Measurements from ENCODE around the gene TCERG1L.

DNA sequence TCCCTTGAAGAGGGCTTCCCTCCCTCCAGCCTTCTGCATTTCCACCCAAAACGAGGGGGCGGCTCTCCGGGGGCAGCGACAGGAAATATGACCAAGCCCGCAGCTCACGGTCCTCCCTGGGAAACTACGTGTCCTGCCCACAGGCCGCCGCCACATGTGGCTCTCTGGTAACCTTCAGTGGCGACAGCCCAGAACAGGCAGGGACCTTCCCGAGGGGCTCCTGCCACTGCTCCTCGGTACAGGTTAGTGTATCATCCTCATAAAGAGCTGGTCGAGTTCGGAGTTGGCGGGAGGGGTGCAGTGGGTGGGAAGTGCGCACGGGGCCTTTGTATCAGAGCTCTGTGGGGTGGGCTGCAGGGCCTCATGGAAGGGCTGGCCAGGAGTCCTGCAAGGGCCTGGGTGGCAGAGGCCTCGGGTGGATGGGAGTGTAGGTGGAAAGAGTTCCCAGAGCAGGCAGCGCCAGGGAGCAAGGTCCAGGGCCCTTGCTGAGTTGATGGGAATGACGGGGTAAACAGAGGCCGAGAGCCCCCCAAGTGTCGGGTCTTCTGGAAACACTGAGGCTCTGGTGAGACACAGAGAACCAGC lies 66.0 kb downstream of the TCERG1L start:
- TF ChIP-seq, protein P1, sequence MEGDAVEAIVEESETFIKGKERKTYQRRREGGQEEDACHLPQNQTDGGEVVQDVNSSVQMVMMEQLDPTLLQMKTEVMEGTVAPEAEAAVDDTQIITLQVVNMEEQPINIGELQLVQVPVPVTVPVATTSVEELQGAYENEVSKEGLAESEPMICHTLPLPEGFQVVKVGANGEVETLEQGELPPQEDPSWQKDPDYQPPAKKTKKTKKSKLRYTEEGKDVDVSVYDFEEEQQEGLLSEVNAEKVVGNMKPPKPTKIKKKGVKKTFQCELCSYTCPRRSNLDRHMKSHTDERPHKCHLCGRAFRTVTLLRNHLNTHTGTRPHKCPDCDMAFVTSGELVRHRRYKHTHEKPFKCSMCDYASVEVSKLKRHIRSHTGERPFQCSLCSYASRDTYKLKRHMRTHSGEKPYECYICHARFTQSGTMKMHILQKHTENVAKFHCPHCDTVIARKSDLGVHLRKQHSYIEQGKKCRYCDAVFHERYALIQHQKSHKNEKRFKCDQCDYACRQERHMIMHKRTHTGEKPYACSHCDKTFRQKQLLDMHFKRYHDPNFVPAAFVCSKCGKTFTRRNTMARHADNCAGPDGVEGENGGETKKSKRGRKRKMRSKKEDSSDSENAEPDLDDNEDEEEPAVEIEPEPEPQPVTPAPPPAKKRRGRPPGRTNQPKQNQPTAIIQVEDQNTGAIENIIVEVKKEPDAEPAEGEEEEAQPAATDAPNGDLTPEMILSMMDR (IDR thresholded peaks at IDR 0.05; ENCODE audit: insufficient read depth, low read length, poor library complexity, severe bottlenecking), result no peak
- no peak for TF ChIP-seq EZH2phosphoT487 (conservative IDR thresholded peaks at IDR 0.05; ENCODE audit: low read length)

All from SU-DHL-6 (cell line).